ENCODE measurements around the gene URI1. TPM values are rescaled to one million over a fixed set of nuclear protein-coding genes. Genes with fewer than 3 reads are reported as not detected.
"Not testable (repeated sequence)": the region's sequence is repeated elsewhere in the genome, so short reads cannot be mapped to it uniquely, and the experiment has no call there.

Gene URI1
- total RNA-seq, 4 donors from 2014 or later = 65.0 to 84.4 (median 71.9) TPM

- Histone ChIP-seq H3K27me3 (no peaks in the 10 kb centered on the region), H3K4me3 (no peak overlapping the region), H3K4me1 (peaks cover 10 to 43% (median 19%) of the 10 kb centered on the region in 3 donors), H3K27ac (no peak overlapping the region), H3K36me3 (no peaks in the 10 kb centered on the region), H3K9me3 (no peaks in the 10 kb centered on the region)
- 86 to 92% methylated on average over 1 to 2 of the region's 2 CpGs for WGBS, 2 donors (ENCODE audit: low coverage in 1 of 2)
- ATAC-seq = no peak
- TF ChIP-seq POLR2A (IDR thresholded peaks at IDR 0.05) (no peak), POLR2AphosphoS5 (IDR thresholded peaks at IDR 0.05) (no peak), EP300 (IDR thresholded peaks at IDR 0.05) (no peak)
- TF ChIP-seq, protein P1, sequence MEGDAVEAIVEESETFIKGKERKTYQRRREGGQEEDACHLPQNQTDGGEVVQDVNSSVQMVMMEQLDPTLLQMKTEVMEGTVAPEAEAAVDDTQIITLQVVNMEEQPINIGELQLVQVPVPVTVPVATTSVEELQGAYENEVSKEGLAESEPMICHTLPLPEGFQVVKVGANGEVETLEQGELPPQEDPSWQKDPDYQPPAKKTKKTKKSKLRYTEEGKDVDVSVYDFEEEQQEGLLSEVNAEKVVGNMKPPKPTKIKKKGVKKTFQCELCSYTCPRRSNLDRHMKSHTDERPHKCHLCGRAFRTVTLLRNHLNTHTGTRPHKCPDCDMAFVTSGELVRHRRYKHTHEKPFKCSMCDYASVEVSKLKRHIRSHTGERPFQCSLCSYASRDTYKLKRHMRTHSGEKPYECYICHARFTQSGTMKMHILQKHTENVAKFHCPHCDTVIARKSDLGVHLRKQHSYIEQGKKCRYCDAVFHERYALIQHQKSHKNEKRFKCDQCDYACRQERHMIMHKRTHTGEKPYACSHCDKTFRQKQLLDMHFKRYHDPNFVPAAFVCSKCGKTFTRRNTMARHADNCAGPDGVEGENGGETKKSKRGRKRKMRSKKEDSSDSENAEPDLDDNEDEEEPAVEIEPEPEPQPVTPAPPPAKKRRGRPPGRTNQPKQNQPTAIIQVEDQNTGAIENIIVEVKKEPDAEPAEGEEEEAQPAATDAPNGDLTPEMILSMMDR (IDR thresholded peaks at IDR 0.05) = no peak
These were observed 20.8 kb downstream of the URI1 start for GRCh38 chr19:29962793-29963192.

DNA sequence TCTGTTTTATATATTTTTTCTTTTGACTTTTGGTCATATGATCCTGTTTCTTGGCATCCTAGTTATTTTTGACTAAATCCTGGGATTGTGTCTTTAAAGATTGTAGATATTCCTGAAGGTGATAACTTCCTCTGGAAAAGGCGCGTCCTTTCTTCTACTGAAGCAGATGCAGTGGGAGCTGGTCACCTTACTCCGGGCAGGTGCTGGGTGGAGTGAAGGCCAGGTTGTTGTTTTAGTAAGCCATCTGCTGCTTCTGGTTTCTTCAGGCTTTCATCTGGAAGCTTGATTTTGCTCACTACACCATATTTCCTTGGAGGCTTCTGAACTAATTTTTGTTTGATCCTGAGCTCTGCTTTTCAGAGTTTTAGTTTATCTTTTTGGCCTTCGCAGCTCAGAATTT lies 21.5 kb downstream of the URI1 start:
- H3K4me3 ChIP-seq = no peak overlapping the region
- H3K36me3 ChIP-seq = no peaks in the 10 kb centered on the region
- no peak overlapping the region for H3K27ac ChIP-seq
- H3K27me3 ChIP-seq = no peaks in the 10 kb centered on the region
- H3K4me1 ChIP-seq = peaks cover 10 to 48% (median 19%) of the 10 kb centered on the region in 3 donors
- TF ChIP-seq, protein P1 (IDR thresholded peaks at IDR 0.05) = no peak
- no peak for TF ChIP-seq EP300 (IDR thresholded peaks at IDR 0.05)
- TF ChIP-seq POLR2A (IDR thresholded peaks at IDR 0.05) = no peak
- TF ChIP-seq POLR2AphosphoS5 (IDR thresholded peaks at IDR 0.05) = no peak
- 83 to 100% methylated on average over 1 to 3 of the region's 4 CpGs for WGBS, 2 donors (ENCODE audit: low coverage in 1 of 2)
- no peaks in the 10 kb centered on the region for H3K9me3 ChIP-seq
- no peak for ATAC-seq

DNA sequence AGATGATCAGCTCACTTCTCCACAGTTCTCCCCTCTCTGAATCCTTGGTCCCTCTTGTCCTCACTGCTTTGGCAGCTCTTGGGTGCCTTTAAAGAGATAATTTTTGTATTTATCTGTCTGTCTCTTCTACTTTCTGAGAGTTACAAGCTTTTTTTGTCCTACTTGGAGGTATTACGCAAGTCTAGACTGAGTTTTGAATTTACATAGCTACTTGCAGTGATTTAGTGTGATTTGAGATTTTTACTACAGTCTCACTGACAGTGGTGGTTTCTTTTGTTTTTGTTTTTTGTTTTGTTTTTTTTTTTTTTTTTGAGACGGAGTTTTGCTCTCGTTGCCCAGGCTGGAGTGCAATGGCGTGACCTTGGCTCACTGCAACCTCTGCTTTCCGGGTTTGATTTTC lies 22.1 kb downstream of the URI1 start:
- Histone ChIP-seq H3K4me1 (peaks cover 10 to 49% (median 19%) of the 10 kb centered on the region in 3 donors), H3K4me3 (no peak overlapping the region), H3K36me3 (no peaks in the 10 kb centered on the region), H3K27ac (no peak overlapping the region), H3K27me3 (no peaks in the 10 kb centered on the region), H3K9me3 (no peaks in the 10 kb centered on the region)
- no peak for TF ChIP-seq POLR2AphosphoS5 (IDR thresholded peaks at IDR 0.05)
- no peak for TF ChIP-seq POLR2A (IDR thresholded peaks at IDR 0.05)
- TF ChIP-seq, protein P1 (IDR thresholded peaks at IDR 0.05) = no peak
- no peak for TF ChIP-seq EP300 (IDR thresholded peaks at IDR 0.05)
- 75 to 86% methylated on average over 1 to 2 of the region's 5 CpGs for WGBS, 2 donors (ENCODE audit: low coverage in 1 of 2)
- no peak for ATAC-seq

DNA sequence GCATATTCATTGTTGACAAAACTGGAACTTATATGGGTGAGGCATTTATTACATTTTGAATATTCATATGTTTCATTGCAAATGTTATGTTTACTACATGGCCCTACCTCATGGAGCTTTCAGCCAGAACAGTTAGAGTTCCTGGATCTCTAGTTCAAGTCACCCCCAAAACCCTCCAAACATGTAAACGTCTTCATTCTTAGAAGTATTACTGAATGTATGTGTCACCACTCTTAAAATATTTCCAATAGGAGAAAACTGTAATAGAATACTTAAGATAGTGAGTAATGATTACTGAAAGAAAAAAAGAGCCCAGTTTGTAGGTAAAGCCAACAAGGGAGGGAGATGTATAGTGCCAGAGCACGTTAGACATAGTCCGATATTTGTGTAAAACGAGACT lies 23.5 kb downstream of the URI1 start:
- TF ChIP-seq POLR2A (IDR thresholded peaks at IDR 0.05) (no peak), POLR2AphosphoS5 (IDR thresholded peaks at IDR 0.05) (no peak), EP300 (IDR thresholded peaks at IDR 0.05) (no peak)
- TF ChIP-seq, protein P1 (IDR thresholded peaks at IDR 0.05) = no peak
- Histone ChIP-seq H3K4me3 (no peak overlapping the region), H3K9me3 (no peaks in the 10 kb centered on the region), H3K4me1 (peaks cover 10 to 56% (median 19%) of the 10 kb centered on the region in 3 donors), H3K27me3 (no peaks in the 10 kb centered on the region), H3K36me3 (no peaks in the 10 kb centered on the region), H3K27ac (no peak overlapping the region)
- no peak for ATAC-seq
- WGBS, 2 donors (ENCODE audit: low coverage in 1 of 2) = 55 to 67% methylated on average over 4 of the region's 4 CpGs

GRCh38 chr19:29966142-29966541 lies 24.1 kb downstream of the URI1 start:
- 87 to 88% methylated on average over 2 to 3 of the region's 3 CpGs for WGBS, 2 donors (ENCODE audit: low coverage in 1 of 2)
- not testable (repeated sequence) for H3K27ac ChIP-seq, ATAC-seq, H3K9me3 ChIP-seq, H3K4me3 ChIP-seq, H3K36me3 ChIP-seq, H3K27me3 ChIP-seq
- H3K4me1 ChIP-seq = peaks cover 10 to 59% (median 19%) of the 10 kb centered on the region in 3 donors
